ENCODE data around the gene LGALS7. TPM values are rescaled to one million over a fixed set of nuclear protein-coding genes. Genes with fewer than 3 reads are reported as not detected.
"Not testable (repeated sequence)": the region's sequence is repeated elsewhere in the genome, so short reads cannot be mapped to it uniquely, and the experiment has no call there.

The LGALS7 gene
- total and polyA plus RNA-seq, 2 of the 13 experiments (the other 11 are each of a cell fraction or from before 2014, with no cell fraction given), result 0.73 TPM; not detected in 1

GRCh38 chr19:38763795-38764220 lies 9.5 kb downstream of the LGALS7 start (continued):
- TF ChIP-seq RAD21 (CRISPR knock-in tag; IDR thresholded peaks at IDR 0.05), result no peak
- TF ChIP-seq GPBP1L1 (CRISPR knock-in tag; IDR thresholded peaks at IDR 0.05), result no peak
- no peak for TF ChIP-seq MTF2 (CRISPR knock-in tag; IDR thresholded peaks at IDR 0.05; ENCODE audit: borderline replicate concordance)
- TF ChIP-seq TBX2 (CRISPR knock-in tag; IDR thresholded peaks at IDR 0.05; ENCODE audit: borderline replicate concordance), result no peak
- no peak for TF ChIP-seq ZNF33A (CRISPR knock-in tag; IDR thresholded peaks at IDR 0.05; ENCODE audit: borderline replicate concordance)
- peak; percentile 7; the same call in 1 of the 2 replicates for TF ChIP-seq SOX5 (CRISPR knock-in tag; IDR thresholded peaks at IDR 0.05; ENCODE audit: borderline replicate concordance)

- H3K27me3 ChIP-seq (ENCODE audit: control insufficient read depth in 1 of 2, insufficient read depth in 2 of 2, low read length in 2 of 2); in situ Hi-C loops (cut with HindIII; ENCODE audit: extremely low pct_ligation_motif_present, low pct_unique_long_range_greater_than_20kb); H3K9me3 ChIP-seq (ENCODE audit: low read length); CTCF ChIA-PET (ENCODE audit: low intra/inter-chr PET ratio, low total read pairs); H4K20me1 ChIP-seq (ENCODE audit: insufficient read depth, low read length); FAIRE-seq; ATAC-seq; DNase-seq (ENCODE audit: low spot score); intact Hi-C loops (cut with micrococcal nuclease; ENCODE audit: unreplicated experiment); H3K36me3 ChIP-seq (replicated peaks in 1 of 2; ENCODE audit: control insufficient read depth in 1 of 2, insufficient read depth in 2 of 2, low read length in 2 of 2); H2AFZ ChIP-seq (ENCODE audit: low read length); BruUV-seq (replicated peaks): not testable (repeated sequence)
- Histone ChIP-seq H3K4me2 (ENCODE audit: low read depth, low read length) (peak overlapping the region; percentile 84), H3K9ac (ENCODE audit: insufficient read depth, low read depth, low read length) (peak overlapping the region; percentile 64), H3K4me3 (replicated peaks in 1 of 3; ENCODE audit: insufficient read depth in 1 of 3, low read depth in 2 of 3, low read length in 3 of 3) (peak overlapping the region in 2 of 3 experiments; percentile 35 to 61; a peak in 3 of 6 replicates), H3K79me2 (ENCODE audit: insufficient read depth, low read length) (peaks cover 15% of the 10 kb centered on the region), H3K4me1 (ENCODE audit: insufficient read depth, low read length) (peaks cover 66% of the 10 kb centered on the region), H3K27ac (ENCODE audit: extremely low read length, insufficient read depth, low read length) (peak overlapping the region; percentile 91)
- WGBS (ENCODE audit: low lambda C conversion rate), result 90% methylated on average over 9 of the region's 9 CpGs
- TF ChIP-seq ZBTB38 (CRISPR knock-in tag; IDR thresholded peaks at IDR 0.05) (peak; percentile 55), ZNF18 (CRISPR knock-in tag; IDR thresholded peaks at IDR 0.05; ENCODE audit: insufficient replicate concordance) (peak; percentile 49), ZMYM3 (CRISPR knock-in tag; IDR thresholded peaks at IDR 0.05) (peak; percentile 71; the same call in 1 of the 2 replicates), ZNF460 (CRISPR knock-in tag; IDR thresholded peaks at IDR 0.05; ENCODE audit: borderline replicate concordance) (peak; percentile 77; the same call in 1 of the 2 replicates), ZNF687 (CRISPR knock-in tag; IDR thresholded peaks at IDR 0.05) (peak; percentile 45), ZNF770 (CRISPR knock-in tag; IDR thresholded peaks at IDR 0.05) (peak; percentile 93), ZFX (CRISPR knock-in tag; IDR thresholded peaks at IDR 0.05; ENCODE audit: low read depth) (peak; percentile 42)
- POLR2A ChIA-PET, result interaction anchor here (1.0 to 4.0 kb wide), 2 partner anchors 13 to 70 kb away, joined by 3 to 16 read pairs; partner anchors contain the start of gene ECH1
These were observed 11.4 kb downstream of the LGALS7 start for GRCh38 chr19:38761884-38762389.

All from HepG2 (cell line).